SU-DHL-6 (cell line): Measurements from ENCODE around the gene LAMC3.

ENCODE experiments used
- H2AFZ ChIP-seq: fragments of 200-600 bp; sonication (generic); 2 replicates; pipeline ENCODE4 v1.6.1; 2014; ENCODE audit warnings: low read depth, mild to moderate bottlenecking, moderate library complexity, mixed read lengths, antibody characterized with exemption, low read length; ENCODE audit not compliant: severe bottlenecking
- H3F3A ChIP-seq: fragments of 200-600 bp; shearing (Covaris generic); 2 replicates; pipeline ENCODE4 v1.6.0; 2016; ENCODE audit warnings: antibody characterized with exemption, mild to moderate bottlenecking; ENCODE audit not compliant: insufficient read depth
- H3K27ac ChIP-seq: fragments of 200-600 bp; sonication (generic); 2 replicates; pipeline ENCODE4 v1.5.1; 2016; ENCODE audit warnings: low read depth, mild to moderate bottlenecking, low read length, moderate library complexity, mixed read lengths
- H3K27me3 ChIP-seq: fragments of 200-600 bp; sonication (generic), shearing (Covaris generic); 2 replicates; pipeline ENCODE4 v1.6.0; 2014; ENCODE audit warnings: mild to moderate bottlenecking, low read length
- H3K36me3 ChIP-seq: fragments of 200-600 bp; sonication (generic); 2 replicates; pipeline ENCODE4 v1.6.1; 2014; ENCODE audit warnings: mild to moderate bottlenecking, low read length, mixed read lengths
- H3K4me2 ChIP-seq: fragments of 300-600, 200-600 bp; shearing (Covaris generic), sonication (generic); 2 replicates; pipeline ENCODE4 v1.6.0; 2014; ENCODE audit warnings: low read length, low read depth, mild to moderate bottlenecking; ENCODE audit not compliant: poor library complexity, severe bottlenecking
- H3K4me3 ChIP-seq: fragments of 200-600 bp; sonication (generic); 2 replicates; pipeline ENCODE4 v1.5.1; 2014; ENCODE audit warnings: antibody characterized with exemption, low read length, mild to moderate bottlenecking, mixed read lengths; ENCODE audit not compliant: insufficient read depth, poor library complexity, severe bottlenecking
- H3K79me2 ChIP-seq: fragments of 200-600 bp; sonication (generic); 2 replicates; pipeline ENCODE4 v1.6.1; 2014; ENCODE audit warnings: mild to moderate bottlenecking, low read length, moderate library complexity; ENCODE audit not compliant: insufficient read depth
- H3K9ac ChIP-seq: fragments of 200-600 bp; sonication (generic); 2 replicates; pipeline ENCODE4 v1.7.0; 2014; ENCODE audit warnings: mild to moderate bottlenecking, low read length
- H3K9me2 ChIP-seq: fragments of 200-600 bp; sonication (generic); replicated peaks from 2 replicates; pipeline ENCODE4 v1.6.1; 2014; ENCODE audit warnings: low read length; ENCODE audit not compliant: insufficient read depth
- H3K9me3 ChIP-seq: fragments of 200-600 bp; sonication (generic); 2 replicates; pipeline ENCODE4 v1.6.1; 2014; ENCODE audit warnings: low read length, mixed read lengths; ENCODE audit not compliant: insufficient read depth
- H4K20me1 ChIP-seq: fragments of 200-600 bp; sonication (generic); 2 replicates; pipeline ENCODE4 v1.6.1; 2014; ENCODE audit warnings: low read depth, mild to moderate bottlenecking, antibody characterized with exemption, low read length, moderate library complexity, mixed read lengths
- EZH2phosphoT487 ChIP-seq: fragments of 200-600 bp; sonication (generic), shearing (Covaris generic); conservative IDR thresholded peaks from 2 replicates; pipeline ENCODE4 v1.6.1; 2018; ENCODE audit warnings: mild to moderate bottlenecking, antibody characterized with exemption, low read length, moderate library complexity, mixed read lengths
- TF ChIP-seq, protein P1 (sequence below): fragments of 200-600 bp; sonication (generic); IDR thresholded peaks from one replicate; pipeline ENCODE4 v1.5.1; 2017; ENCODE audit warnings: antibody characterized with exemption, mild to moderate bottlenecking, low read length, moderate library complexity; ENCODE audit not compliant: insufficient read depth, poor library complexity, severe bottlenecking

The LAMC3 gene

DNA sequence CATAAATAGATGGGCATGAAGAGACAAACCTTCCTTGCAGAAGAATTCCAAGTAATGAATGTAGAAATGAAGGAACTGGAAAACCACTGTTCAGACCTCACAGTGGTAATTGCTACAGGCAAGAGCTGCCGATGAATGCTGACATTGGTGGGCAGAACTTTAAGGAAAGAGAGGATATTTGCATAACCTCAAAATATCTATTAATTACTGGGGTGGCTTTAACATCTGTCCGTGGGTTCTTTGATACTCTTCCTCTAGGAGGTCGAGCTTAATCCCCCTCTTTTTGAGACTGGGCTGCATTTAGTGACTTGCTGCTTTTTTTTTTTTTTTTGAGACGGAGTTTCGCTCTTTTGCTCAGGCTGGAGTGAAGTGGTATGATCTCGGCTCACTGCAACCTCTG, 34.7 kb downstream of the LAMC3 start:
- Histone ChIP-seq H3K27me3 (no peaks in the 10 kb centered on the region), H3K4me2 (peak overlapping the region; percentile 53), H3K79me2 (no peaks in the 10 kb centered on the region), H3K27ac (peak overlapping the region; percentile 68), H3K9me3 (no peaks in the 10 kb centered on the region), H4K20me1 (no peaks in the 10 kb centered on the region), H3F3A (no peaks in the 10 kb centered on the region), H3K36me3 (no peaks in the 10 kb centered on the region), H3K9ac (peak overlapping the region; percentile 34; the same call in 1 of the 2 replicates), H3K4me3 (peak overlapping the region; percentile 11), H2AFZ (peak overlapping the region; percentile 92), H3K9me2 (no peaks in the 10 kb centered on the region)
- TF ChIP-seq EZH2phosphoT487, result no peak
- TF ChIP-seq, protein P1, sequence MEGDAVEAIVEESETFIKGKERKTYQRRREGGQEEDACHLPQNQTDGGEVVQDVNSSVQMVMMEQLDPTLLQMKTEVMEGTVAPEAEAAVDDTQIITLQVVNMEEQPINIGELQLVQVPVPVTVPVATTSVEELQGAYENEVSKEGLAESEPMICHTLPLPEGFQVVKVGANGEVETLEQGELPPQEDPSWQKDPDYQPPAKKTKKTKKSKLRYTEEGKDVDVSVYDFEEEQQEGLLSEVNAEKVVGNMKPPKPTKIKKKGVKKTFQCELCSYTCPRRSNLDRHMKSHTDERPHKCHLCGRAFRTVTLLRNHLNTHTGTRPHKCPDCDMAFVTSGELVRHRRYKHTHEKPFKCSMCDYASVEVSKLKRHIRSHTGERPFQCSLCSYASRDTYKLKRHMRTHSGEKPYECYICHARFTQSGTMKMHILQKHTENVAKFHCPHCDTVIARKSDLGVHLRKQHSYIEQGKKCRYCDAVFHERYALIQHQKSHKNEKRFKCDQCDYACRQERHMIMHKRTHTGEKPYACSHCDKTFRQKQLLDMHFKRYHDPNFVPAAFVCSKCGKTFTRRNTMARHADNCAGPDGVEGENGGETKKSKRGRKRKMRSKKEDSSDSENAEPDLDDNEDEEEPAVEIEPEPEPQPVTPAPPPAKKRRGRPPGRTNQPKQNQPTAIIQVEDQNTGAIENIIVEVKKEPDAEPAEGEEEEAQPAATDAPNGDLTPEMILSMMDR, result no peak

DNA sequence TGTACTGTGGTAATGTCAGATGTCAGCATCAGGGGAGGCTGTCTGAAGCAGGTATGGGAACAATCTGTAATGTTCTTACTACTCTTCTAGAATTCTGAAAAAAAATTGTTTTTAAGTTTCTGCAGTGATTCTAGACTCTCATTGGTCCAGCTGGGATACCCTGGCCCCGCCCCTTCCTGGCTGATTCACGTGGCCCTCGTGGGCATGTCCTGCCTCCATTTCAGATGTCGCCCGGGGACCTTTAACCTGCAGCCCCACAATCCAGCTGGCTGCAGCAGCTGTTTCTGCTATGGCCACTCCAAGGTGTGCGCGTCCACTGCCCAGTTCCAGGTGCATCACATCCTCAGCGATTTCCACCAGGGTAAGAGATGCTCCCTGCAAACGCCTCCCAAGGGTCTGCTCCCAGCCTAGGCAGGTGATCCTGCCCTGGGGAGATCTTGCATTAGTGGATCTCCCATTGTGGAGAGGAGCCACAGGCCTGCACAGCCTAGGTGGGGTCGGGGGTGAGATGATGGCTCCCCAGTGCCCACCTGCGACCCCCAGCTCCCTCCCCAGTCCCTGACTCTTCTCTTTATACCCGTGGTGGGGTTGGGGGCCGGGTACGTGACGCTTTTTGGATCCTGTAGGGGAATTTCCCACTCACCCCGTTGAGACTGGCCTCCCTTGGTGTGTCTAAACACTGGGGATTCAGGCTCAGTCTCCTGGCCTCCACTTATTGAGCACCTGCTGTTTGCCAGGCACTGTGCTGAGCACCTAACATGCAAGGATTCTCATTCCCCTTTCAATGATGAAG, 36.5 kb downstream of the LAMC3 start:
- Histone ChIP-seq H3F3A (no peaks in the 10 kb centered on the region), H3K4me2 (no peak overlapping the region), H3K4me3 (no peak overlapping the region), H3K9ac (no peak overlapping the region), H3K27me3 (no peaks in the 10 kb centered on the region), H3K79me2 (no peaks in the 10 kb centered on the region), H3K9me2 (no peaks in the 10 kb centered on the region), H2AFZ (peak overlapping the region; percentile 13), H3K36me3 (no peaks in the 10 kb centered on the region), H4K20me1 (no peaks in the 10 kb centered on the region), H3K27ac (no peak overlapping the region), H3K9me3 (no peaks in the 10 kb centered on the region)
- TF ChIP-seq, protein P1, result no peak
- TF ChIP-seq EZH2phosphoT487, result no peak

DNA sequence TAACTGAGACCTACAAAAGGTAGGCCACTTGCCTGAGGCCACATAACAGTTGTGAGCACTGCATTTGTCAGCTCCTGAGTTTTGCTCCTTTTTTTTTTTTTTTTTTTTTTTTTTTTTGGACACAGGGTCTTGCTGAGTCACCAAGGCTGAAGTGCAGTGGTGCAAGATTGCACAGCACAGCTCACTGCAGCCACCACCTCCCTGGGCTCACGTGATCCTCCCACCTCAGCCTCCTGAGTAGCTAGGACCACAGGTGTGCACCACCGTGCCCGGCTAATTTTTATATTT, 37.1 kb downstream of the LAMC3 start:
- H4K20me1 ChIP-seq, result no peaks in the 10 kb centered on the region
- no peak overlapping the region for H3K4me2 ChIP-seq
- no peak overlapping the region for H2AFZ ChIP-seq
- no peaks in the 10 kb centered on the region for H3K9me2 ChIP-seq
- H3K79me2 ChIP-seq, result no peaks in the 10 kb centered on the region
- H3K9ac ChIP-seq, result no peak overlapping the region
- no peaks in the 10 kb centered on the region for H3K9me3 ChIP-seq
- no peak overlapping the region for H3K27ac ChIP-seq
- no peaks in the 10 kb centered on the region for H3K36me3 ChIP-seq
- no peaks in the 10 kb centered on the region for H3F3A ChIP-seq
- no peaks in the 10 kb centered on the region for H3K27me3 ChIP-seq
- no peak overlapping the region for H3K4me3 ChIP-seq
- TF ChIP-seq, protein P1, result no peak
- TF ChIP-seq EZH2phosphoT487, result no peak
